ENCODE measurements around the gene ELOB.

DNA sequence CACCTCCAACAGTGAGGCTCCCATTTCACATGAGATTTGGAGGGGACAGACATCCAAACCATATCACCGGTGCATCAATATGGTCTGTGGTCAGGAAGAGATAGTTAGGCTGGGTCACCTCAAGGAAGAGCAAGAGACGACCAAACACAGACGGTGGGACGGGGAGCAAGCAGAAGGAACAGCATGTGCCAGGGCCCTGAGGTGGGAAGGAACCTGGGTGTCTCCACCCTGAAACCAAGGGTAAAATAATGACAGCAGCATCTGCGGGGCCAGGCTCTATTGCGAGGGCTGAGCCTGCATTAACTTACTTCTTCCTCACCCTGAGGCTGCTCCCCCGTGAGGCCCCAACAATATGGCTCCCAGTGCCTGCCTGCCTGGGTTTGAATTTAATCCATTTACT is 31.1 kb upstream of the ELOB start:
- TF ChIP-seq, protein P1, sequence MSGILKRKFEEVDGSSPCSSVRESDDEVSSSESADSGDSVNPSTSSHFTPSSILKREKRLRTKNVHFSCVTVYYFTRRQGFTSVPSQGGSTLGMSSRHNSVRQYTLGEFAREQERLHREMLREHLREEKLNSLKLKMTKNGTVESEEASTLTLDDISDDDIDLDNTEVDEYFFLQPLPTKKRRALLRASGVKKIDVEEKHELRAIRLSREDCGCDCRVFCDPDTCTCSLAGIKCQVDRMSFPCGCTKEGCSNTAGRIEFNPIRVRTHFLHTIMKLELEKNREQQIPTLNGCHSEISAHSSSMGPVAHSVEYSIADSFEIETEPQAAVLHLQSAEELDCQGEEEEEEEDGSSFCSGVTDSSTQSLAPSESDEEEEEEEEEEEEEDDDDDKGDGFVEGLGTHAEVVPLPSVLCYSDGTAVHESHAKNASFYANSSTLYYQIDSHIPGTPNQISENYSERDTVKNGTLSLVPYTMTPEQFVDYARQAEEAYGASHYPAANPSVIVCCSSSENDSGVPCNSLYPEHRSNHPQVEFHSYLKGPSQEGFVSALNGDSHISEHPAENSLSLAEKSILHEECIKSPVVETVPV (CRISPR knock-in tag; IDR thresholded peaks at IDR 0.05): no peak
- TF ChIP-seq TCF4 (CRISPR knock-in tag; IDR thresholded peaks at IDR 0.05; ENCODE audit: borderline replicate concordance) (no peak), ZFP30 (CRISPR knock-in tag; IDR thresholded peaks at IDR 0.05) (no peak), TOX (CRISPR knock-in tag; IDR thresholded peaks at IDR 0.05; ENCODE audit: borderline replicate concordance) (no peak), ZFP3 (CRISPR knock-in tag; IDR thresholded peaks at IDR 0.05) (no peak), ZNF8 (CRISPR knock-in tag; IDR thresholded peaks at IDR 0.05) (no peak)
- TF ChIP-seq, protein P2, sequence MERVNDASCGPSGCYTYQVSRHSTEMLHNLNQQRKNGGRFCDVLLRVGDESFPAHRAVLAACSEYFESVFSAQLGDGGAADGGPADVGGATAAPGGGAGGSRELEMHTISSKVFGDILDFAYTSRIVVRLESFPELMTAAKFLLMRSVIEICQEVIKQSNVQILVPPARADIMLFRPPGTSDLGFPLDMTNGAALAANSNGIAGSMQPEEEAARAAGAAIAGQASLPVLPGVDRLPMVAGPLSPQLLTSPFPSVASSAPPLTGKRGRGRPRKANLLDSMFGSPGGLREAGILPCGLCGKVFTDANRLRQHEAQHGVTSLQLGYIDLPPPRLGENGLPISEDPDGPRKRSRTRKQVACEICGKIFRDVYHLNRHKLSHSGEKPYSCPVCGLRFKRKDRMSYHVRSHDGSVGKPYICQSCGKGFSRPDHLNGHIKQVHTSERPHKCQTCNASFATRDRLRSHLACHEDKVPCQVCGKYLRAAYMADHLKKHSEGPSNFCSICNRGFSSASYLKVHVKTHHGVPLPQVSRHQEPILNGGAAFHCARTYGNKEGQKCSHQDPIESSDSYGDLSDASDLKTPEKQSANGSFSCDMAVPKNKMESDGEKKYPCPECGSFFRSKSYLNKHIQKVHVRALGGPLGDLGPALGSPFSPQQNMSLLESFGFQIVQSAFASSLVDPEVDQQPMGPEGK (CRISPR knock-in tag; IDR thresholded peaks at IDR 0.05; ENCODE audit: borderline replicate concordance): no peak
